GM21390 (cell line): ENCODE measurements around the gene GALNT1.
A peak's percentile ranks its signal among the peaks of the same experiment; 100 is the strongest.

Experiments used
- ATAC-seq: cut with Tn5 transposase; IDR thresholded peaks from one replicate; pipeline ENCODE4 v1.9.1; 2021; ENCODE audit not compliant: unreplicated experiment

Gene GALNT1

GRCh38 chr18:35749701-35750100 lies 168.2 kb downstream of the GALNT1 start:
- no peak for ATAC-seq

GRCh38 chr18:35750929-35751328 lies 169.4 kb downstream of the GALNT1 start:
- no peak for ATAC-seq

GRCh38 chr18:35753306-35753910 lies 171.9 kb downstream of the GALNT1 start:
- ATAC-seq = no peak

- no peak for ATAC-seq
Measured at GRCh38 chr18:35754464-35754863, 172.9 kb downstream of the GALNT1 start.

GRCh38 chr18:35755369-35755768 lies 173.8 kb downstream of the GALNT1 start:
- ATAC-seq = no peak

GRCh38 chr18:35756506-35757117 lies 175.1 kb downstream of the GALNT1 start:
- peak; percentile 70 for ATAC-seq
